Muscle of back (tissue), 11 donors: ENCODE data around the gene FRMD4A. TPM values are rescaled to one million over a fixed set of nuclear protein-coding genes. Genes with fewer than 3 reads are reported as not detected.
A peak's percentile ranks its signal among the peaks of the same experiment; 100 is the strongest.
"Not testable (repeated sequence)": the region's sequence is repeated elsewhere in the genome, so short reads cannot be mapped to it uniquely, and the experiment has no call there.

ENCODE experiments used
- DNase-seq, 3 donors: peaks; one replicate each; pipeline versions ENCODE4 v3.0.0 to v3.0.0-alpha.2; 2013
- polyA plus RNA-seq, 10 donors: library from polyadenylated mRNA; unstranded; fragments of 120-200 nt; gene quantifications; one replicate each; pipeline ENCODE4 v1.2.1, GENCODE V29; 2013; ENCODE audit not compliant: insufficient read length in 10 of 10

The FRMD4A gene
- polyA plus RNA-seq, 10 donors: 35.0 to 51.7 (median 38.3) TPM

DNA sequence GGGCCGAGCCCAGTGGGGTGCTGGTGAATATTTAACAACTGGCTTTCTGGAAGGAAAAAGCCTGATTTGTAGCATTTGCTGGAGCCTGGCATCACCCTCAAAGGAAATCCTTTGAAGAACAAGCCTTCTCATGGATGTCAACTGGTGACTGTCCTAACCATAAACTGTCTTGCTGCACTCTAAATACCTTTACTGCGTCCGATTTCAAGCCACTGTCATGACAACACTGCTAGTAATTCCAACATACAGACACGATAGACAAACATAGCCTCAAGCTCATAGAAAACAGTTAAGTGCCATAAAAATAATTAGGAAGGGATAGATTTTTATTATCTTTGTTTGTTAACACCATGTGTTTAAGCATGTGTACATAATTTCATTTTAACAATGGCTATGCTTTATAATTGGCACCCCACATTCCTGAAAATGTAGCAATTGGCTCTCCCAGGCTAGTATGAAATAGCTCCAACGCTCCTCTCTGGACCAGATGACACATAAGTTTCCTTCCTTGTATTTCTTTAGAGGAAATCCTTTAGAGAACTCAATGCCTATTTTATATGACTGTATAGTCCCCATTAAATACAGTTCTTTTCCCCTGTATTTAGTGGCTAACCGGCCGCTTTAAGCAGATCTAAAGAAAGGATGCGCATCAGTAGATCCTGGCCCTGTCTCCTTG is 470.6 kb downstream of the FRMD4A start:
- no peak for DNase-seq

DNA sequence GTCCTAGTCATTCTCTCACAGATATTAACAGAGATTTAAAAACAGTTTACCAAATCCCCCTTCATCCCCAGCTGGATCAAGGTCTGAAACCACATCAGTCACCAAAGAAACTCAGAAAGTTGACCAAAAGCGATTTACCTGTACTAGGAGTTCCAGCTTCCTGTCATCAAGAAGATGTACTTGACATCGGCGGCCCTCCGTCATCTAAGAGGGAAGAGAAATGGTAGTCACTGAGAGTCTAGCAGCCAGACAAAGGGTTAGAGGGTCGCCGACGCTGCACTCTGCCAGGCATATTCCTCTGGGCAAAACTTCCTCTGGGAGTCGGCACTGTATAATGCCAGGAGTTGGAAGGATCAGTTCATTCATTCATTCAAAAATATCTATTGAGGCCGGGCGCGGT is 472.0 kb downstream of the FRMD4A start:
- no peak for DNase-seq

DNA sequence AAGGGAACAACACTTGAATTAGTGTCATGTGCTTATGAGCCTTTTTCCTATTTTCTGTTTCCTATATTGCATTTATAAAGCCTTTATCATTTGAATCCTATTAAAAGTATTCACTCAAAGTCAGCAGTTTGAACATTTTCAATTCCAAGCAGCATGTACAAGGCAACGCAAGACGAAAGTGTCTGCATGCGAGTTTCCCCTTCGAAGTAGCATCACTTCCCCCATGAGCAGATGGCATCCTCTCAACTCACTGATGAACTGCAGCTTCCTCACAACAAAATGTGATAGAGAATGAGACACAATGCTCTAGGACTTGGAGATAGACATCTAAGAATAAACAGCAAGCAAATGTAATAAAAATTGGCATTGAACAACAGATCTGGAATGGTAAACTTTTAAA is 473.3 kb downstream of the FRMD4A start:
- peak in 1 of 3 donors; percentile 25 for DNase-seq

DNA sequence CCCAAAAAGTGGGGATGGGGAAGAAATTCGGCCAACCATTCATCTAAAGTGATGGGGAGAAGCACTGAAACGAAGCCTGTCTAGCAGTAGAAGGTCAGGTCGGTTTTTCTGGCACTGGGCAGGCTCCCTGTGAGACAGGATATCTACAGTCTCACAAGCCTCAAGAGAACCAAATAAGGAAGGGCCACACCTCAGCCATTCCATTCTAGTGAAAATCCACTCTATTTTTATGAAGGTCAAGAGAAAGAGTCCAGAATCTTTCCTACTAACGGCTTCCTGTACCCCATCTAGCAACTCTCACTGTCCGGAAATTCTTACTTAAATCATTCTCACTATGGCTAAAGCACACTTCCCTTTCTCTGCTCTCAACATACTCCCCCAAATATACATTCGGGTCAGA is 476.9 kb downstream of the FRMD4A start:
- no peak for DNase-seq

DNA sequence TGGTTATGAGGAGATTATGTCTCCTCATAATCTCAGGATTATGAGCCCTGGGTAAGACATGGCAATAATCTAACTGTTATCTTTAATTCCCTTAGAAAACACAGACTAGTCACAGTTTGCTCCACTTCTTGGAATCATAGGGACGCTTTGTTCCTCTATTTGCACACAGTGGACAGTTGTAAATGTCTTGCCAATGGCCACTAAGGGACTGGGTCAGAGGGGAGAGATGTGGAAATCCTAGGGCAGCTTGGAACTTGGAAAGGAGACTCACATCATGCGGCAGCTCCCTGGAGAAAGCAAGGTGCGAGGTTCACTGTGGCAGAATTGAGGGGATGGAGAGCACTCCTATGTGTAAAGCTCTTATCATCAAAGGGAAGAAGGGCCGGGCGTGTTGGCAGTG is 477.9 kb downstream of the FRMD4A start:
- no peak for DNase-seq

DNA sequence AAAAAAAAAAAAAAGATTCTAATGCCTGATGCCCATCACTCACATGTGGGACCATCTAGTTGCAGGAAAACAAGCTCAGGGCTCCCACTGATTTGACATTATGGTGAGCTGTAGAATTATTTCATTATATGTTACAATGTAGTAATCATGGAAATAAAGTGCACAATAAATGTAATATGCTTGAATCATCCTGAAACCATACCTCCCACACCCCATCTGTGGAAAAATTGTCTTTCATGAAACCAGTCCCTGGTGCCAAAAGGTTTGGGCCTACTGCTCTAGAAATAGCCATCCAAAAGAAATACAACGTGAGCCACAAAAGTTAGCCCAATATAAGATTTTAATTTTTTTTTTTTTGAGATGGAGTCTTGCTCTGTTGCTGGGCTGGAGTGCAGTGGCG is 478.8 kb downstream of the FRMD4A start:
- DNase-seq: no peak

DNA sequence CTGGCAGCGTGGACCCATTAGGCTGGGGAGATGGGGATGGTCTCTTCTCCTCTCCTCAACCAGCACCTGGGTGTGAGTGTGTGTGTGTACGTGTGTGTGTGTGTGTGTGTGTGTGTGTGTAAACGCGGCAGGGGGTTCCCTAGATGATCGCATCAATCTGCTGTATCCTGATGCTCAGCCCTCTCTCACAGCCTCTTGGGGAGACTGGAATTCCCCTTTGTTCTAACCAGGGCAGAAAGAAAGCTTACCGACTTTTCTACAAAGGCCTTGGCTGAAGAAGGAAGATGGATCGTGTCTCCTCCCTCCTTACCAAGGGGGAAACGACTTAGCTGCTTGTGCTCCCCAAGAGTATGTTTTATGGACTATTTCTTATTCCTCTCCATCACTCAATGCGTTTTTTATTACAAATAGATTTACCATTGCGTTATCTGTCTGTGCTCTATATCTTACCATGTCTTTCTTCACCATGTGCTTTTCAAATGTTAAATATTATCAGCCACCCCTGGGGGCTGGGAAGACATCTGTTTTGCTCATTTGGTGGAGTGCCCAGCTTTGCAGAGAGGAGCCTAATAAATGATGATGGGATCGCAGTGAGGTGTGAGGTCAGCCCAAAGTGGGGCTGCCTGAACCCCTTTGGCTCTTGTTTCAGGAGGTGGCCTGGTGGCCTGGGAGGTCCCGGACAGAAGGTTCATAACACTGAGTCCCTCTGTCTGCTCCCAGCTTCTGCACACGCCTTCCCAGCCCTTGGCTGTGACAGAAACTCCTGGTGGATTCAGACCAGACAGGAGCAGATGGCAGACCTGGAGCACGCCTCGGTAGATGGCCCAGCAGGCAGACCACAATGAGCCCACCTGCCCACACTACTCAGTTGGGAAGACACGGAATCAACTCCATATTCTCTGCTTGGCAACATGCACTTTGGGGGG is 481.9 kb downstream of the FRMD4A start:
- DNase-seq: peak in 1 of 3 donors; percentile 64

DNA sequence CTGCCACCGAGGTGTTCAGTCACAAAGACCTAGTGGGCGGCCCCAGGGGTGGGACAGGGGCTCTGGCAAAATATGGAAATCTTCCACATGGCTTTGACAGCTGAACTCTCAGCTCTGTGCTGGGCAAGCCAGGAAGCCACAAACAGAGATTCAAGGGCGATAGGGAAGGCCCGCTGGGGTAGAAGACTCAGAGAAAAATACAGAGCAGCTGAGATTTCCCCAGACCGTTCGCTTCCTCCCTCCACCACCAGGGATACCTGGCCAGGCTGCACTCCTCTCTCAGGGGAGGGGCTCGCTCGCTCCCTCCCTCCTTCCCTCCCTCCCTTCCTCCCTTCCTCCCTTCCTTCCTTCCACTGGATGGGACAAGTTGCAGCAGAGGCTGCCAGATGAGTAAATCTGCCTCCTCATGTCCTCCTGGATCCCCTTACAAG is 483.5 kb downstream of the FRMD4A start:
- no peak for DNase-seq

DNA sequence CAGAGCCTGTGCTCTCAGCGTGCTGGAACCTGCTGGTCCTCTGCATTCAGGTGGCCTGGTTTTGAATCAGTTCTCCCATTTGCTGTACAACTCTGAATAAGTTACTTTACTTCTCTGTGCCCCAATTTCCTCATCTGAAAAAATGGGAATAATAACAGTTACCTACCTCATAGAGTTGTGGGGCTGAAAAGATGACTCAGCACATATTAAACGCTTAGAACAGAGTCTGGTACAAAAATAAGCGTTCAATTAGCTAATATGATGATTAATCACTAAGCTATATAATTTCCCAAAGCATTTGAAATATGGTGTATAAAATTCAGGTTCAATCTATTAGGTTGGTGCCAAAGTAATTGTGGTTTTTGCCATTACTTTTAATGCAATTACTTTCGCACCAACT is 484.8 kb downstream of the FRMD4A start:
- DNase-seq: no peak

DNA sequence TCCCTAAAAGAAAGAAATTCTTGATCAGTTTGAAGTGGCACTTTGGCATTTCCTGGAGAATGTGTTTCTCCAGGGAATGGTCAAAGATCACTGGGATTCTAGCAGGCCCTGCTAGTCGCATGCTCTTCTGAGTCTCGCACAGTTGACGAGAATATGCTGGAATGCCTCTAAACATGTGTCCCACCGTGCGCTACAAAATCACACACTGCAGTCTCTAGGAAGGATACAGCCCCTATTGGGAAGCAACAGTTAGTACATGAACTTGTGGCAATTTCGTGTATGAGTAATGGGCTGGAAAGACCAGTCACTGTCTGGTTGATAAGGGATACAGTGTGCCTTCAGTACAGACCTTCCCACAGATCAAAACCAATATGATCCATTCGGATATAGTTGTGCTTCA is 486.1 kb downstream of the FRMD4A start:
- DNase-seq: no peak

DNA sequence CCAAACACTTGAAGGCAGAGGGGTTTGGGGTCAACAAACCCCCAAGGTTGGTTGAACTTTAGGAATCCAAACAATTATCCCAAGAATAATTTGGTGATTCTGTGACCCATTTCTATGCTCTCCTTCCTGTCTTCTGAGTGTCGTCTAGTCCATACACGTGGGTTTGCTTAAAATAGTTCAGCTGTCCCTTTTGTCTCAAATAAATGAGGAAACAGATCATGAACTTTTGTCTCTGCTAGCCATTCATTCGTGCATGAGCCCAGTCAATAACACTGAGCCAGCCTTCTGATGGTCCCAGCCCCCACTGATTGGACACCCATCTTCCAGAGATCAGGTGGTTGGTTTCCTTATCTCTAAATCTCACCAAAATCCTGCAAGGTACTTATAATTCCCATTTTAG is 488.6 kb downstream of the FRMD4A start:
- no peak for DNase-seq

DNA sequence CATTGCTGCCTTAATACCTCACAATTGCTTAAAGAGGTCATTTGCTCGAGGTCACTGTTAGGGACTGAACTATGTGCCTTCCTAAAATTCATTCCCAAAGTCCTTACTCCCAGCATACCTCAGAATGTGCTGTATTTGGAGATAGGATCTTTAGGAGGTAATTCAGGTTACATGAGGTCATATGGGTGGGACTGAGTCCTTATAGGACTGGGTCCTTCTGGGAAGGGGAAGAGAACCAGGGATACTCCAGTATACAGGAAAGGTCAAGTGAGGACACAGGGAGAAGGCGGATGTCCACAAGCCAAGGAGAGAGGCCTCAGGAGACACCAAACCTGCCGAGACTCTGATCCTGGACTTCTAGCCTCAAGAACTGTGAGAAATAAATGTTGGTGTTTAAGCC is 490.7 kb downstream of the FRMD4A start:
- no peak for DNase-seq

DNA sequence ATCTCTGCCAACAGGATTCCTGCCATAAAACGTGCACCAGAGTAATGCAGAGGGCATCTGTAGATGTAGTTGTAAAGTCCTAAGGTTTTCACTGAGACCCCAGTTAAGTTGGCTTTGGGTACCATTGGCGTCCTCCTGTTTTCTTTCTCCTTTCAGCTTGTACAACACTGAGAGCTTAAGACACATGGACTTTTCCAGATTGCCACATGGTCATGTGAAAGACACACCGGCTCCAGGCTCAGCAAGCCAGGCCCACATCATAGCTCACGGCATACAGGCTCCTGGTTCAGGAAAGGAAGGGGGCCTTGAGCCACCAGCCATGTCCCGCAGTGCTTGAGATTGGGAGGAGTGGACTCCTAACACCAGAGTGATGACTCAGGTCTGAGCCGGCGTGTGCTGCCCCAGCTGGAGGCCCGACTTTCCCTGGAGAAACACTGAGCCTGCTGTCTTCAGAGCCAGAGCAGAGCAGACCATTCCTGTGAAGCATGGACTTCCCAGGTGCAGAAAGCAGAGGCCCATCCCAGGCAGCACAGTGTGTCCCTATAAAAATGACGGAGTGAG is 491.2 kb downstream of the FRMD4A start:
- DNase-seq: peak in 2 of 3 donors; percentile 44 to 65

DNA sequence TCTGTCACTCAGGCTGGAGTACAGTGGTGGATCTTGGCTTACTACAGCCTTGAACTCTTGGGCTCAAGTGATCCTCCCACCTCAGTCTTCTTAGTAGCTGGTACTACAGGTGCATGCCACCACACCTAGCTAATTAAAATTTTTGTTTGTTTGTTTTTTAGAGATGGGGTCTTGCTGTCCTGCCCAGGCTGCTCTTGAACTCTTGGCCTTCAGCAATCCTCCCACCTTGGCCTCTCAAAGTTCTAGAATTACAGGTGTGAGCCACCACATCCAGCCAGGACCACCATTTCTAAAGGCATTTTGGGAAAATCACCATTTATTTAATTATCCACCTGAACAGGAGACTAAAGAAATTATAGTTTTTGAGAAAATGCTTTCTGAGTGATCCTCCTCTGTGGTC is 491.7 kb downstream of the FRMD4A start:
- DNase-seq: no peak

DNA sequence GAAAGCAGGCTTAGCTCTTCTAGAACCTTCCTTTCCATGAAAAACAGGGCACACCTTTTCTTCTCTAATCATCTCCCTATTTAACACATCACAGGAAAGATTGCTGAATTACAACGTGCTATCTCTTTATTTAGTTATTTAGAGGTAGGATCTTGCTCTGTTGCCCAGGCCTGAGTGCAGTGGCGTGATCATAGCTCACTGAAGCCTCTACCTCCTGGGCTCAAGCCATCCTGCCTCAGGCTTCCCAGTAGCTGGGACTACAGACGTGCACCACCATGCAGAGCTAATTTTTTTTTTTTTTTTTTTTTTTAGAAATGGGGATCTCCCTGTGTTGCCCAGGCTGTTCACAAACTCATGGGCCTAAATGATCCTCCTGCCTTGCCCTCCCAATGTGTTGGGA is 492.8 kb downstream of the FRMD4A start:
- DNase-seq: no peak

DNA sequence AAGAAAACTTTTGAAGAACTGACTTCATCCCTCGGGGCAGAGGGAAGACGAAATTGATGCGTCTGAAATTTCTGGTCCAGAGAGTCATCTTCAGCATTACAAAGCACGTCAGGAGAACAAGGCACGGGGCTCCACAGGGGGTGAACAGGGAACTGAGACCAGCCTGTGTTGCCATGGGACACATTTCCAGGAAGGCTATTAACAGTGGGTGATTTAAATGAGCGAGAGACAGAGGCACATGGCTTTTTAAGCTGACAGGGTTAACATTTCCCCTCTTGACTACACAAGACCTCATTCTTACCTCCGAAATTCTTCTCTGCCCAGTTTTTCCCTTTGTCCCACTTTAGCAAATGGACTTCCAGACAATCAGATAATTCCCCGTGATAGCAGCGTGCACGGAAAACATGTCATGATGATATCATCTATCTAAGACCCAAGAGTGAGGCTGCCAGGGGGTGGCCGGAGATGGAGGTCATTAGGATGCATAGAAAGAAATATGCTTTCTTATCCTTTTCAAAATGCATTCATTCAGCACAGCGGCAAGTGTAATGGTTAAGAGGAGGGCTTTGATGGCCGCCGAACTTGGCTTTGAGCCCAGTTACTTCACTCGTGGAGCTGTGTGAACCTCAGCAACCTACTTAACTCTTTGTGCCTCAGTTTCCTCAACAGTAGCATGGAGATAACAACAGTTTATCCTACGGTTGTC is 496.0 kb downstream of the FRMD4A start:
- peak in 2 of 3 donors; percentile 51 to 65 for DNase-seq

DNA sequence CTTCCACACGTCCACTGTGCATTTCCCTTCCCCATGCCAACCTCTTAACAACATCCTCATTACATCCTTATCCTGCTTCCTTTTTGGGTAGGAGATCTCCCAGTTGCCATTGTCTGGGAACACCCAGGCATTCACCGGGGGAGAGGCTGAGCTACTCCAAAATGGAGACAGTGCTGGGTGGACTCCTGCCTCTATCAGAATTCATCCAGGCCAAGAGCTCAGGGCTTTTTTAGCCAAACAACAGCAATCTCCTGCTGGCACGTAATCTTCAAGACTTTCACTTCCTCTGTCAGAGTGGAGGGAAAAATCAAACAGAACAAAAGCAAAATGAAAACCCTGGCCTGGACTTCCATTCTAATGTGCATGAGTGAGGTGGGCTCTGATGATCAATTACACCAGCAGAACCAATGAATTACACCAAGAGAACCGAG is 499.0 kb downstream of the FRMD4A start:
- DNase-seq: peak in 1 of 3 donors; percentile 61

DNA sequence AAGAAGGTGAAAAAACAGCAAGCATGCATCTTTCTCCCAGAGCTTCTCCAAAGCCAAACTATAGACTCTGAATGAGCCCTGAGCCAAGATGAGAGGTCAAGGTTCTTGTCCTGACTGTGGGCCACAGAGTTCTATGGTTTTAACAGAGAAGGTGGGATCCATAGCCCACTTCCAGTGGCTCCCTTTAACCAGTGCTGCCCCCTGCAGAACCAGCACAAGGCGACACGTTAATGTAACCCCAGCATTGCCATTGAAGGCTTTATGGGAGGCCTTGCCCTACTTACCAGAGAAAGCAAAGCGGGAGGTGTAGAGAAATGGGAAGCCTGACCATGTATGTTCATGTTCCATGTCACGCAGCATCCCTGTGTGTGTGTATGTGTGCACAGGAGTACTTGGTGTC is 500.3 kb downstream of the FRMD4A start:
- DNase-seq: no peak

DNA sequence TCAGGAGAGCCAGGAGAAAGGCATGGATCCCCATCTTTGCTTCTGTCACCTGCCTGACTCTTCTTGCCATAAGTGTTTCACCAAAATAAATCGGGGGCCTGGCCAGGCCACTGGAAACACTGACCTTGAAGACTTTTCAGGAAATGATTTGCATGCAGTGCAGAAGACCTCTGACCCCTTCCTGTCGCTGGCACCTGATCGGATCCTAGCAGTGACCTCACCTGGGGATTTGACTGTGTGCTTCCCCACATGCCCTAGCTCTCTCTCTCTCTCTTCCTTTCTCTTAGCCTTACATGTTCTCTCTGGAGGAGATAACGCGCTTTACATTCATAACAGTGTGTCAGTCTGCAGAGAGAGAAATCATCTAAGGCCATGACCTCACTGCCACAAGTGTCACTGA is 500.9 kb downstream of the FRMD4A start:
- no peak for DNase-seq

DNA sequence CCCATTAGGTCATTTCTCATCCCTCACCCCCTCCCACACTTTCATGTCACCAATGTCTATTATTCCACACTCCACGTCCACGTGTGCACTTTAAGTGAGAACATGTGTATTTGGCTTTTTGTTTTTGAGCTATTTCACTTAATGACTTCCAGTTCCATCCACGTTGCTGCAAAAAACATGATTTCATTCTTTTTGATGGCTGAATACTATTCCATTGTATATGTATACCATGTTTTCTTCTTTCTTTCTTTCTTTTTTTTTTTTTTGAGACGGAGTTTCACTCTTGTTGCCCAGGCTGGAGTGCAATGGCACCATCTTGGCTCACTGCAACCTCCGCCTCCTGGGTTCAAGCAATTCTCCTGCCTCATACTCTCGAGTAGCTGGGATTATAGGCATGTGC is 502.4 kb downstream of the FRMD4A start:
- DNase-seq: not testable (repeated sequence)

DNA sequence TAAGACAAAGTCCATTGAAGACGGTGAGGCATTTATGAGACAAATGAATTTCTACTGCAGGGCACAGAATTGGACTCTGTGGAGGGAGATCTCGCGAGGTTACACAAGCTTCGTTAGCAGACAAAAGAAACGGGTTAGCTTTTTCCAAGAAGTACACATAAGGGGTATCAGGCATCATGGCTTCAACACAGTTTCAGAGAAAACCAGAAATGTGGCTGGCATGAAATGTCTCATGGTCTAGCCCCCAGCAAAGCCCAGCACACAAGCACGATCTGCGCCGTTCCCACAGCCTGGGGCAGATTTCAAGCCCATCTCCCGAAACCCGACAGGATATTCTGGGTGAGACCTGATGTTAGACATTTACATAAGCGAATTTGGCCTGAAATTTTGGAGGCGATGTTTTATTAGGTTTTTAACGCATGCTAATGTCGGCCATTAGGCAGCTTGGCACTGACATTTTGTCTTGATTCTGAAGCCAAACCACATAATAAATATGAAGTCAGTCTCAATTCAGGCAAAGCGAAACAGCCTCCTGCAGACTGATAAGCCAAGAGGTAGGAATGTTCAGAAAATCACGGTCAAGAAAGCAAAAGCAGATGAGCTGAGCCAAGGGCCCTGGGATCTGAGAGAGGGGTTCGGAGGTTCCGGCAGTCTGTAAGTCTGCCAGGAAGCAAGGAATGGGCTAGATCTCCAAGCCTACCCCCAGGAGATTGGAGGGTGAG is 503.5 kb downstream of the FRMD4A start:
- peak in 1 of 3 donors; percentile 51 for DNase-seq
